HG02970 (cell line): ENCODE measurements around the gene TAGAP.

Experiments
- ATAC-seq: cut with Tn5 transposase; IDR thresholded peaks from one replicate; pipeline ENCODE4 v1.9.1; 2021; ENCODE audit warnings: mild to moderate bottlenecking, moderate library complexity, moderate number of reproducible peaks; ENCODE audit not compliant: unreplicated experiment, low FRiP score

Gene TAGAP

GRCh38 chr6:159044899-159045727, at the start of gene TAGAP:
TSS of gene TAGAP (minus strand) at chr6:159044991. CDS start at chr6:159044146, 845 bp downstream.
- no peak for ATAC-seq

- no peak for ATAC-seq
Measured at GRCh38 chr6:159093609-159094443, 49.0 kb upstream of the TAGAP start.

GRCh38 chr6:159092631-159093030, 47.8 kb upstream of the TAGAP start:
- no peak for ATAC-seq

- no peak for ATAC-seq
Measured at GRCh38 chr6:159090530-159091480, 46.0 kb upstream of the TAGAP start.

GRCh38 chr6:159089909-159090308, 45.1 kb upstream of the TAGAP start:
- ATAC-seq = no peak

GRCh38 chr6:159089443-159089842, 44.7 kb upstream of the TAGAP start:
- no peak for ATAC-seq

- ATAC-seq = no peak
Measured at GRCh38 chr6:159086033-159086618, 41.3 kb upstream of the TAGAP start.

GRCh38 chr6:159085396-159085895, 40.7 kb upstream of the TAGAP start:
- no peak for ATAC-seq

GRCh38 chr6:159084493-159085091, 39.8 kb upstream of the TAGAP start:
- no peak for ATAC-seq

- ATAC-seq = no peak
Measured at GRCh38 chr6:159083146-159083545, 38.4 kb upstream of the TAGAP start.

GRCh38 chr6:159082039-159082815, 37.4 kb upstream of the TAGAP start:
- no peak for ATAC-seq

- no peak for ATAC-seq
Measured at GRCh38 chr6:159080217-159080976, 35.6 kb upstream of the TAGAP start.

GRCh38 chr6:159079367-159079766, 34.6 kb upstream of the TAGAP start:
- ATAC-seq = no peak

GRCh38 chr6:159077123-159077522, 32.3 kb upstream of the TAGAP start:
- ATAC-seq = no peak

- ATAC-seq = no peak
Measured at GRCh38 chr6:159075506-159076228, 30.9 kb upstream of the TAGAP start.

GRCh38 chr6:159074876-159075275, 30.1 kb upstream of the TAGAP start:
- ATAC-seq = no peak

- no peak for ATAC-seq
Measured at GRCh38 chr6:159074120-159074684, 29.4 kb upstream of the TAGAP start.
